Measurements from ENCODE around the gene MAD1L1. TPM values are rescaled to one million over a fixed set of nuclear protein-coding genes. Genes with fewer than 3 reads are reported as not detected.

MAD1L1 gene
- total RNA-seq, 1 donor from 2014 or later: 32.2 TPM

- no peak for DNase-seq (ENCODE audit: low spot score)
Observed at GRCh38 chr7:1993031-1993695, 239.6 kb downstream of the MAD1L1 start.

GRCh38 chr7:1992554-1992953, 240.2 kb downstream of the MAD1L1 start:
- no peak for DNase-seq (ENCODE audit: low spot score)

DNA sequence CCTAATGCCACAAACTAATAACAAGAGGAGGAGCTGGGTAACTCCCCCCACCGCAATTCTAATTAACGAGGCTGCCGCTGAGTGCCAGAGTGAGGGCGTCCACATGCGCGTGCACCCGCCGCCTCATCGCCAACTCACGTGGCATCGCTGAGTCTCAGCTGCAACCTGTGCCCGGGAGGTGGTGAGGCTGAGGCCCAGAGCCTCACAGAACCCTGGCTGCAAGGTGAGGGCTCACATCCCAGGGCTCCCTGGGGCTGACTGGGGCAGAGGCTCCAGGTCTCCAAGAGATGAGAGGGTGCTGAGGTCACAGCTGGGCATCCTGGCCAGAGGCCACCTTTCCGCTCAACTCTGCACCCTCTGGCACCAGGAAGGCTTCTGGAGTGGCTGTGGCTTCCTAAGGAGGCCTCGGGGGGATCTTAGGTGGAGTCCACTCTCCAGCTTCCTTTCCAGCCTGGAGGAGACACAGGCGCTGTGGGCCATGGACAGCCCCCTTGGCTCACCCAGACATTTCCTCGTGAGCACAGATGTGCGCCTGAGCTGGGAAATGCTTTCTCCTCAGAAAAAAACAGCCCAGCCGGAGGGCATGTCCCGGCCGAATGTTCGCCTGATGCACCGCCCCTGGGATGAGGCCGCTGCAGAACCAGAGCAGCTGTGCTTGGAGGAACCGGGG, 242.6 kb downstream of the MAD1L1 start:
- no peak for DNase-seq (ENCODE audit: low spot score)

GRCh38 chr7:1989049-1989860, 243.5 kb downstream of the MAD1L1 start:
- DNase-seq (ENCODE audit: low spot score): no peak

- DNase-seq (ENCODE audit: low spot score): no peak
Observed at GRCh38 chr7:1988533-1988930, 244.2 kb downstream of the MAD1L1 start.

GRCh38 chr7:1987591-1988532, 244.9 kb downstream of the MAD1L1 start:
- no peak for DNase-seq (ENCODE audit: low spot score)

DNA sequence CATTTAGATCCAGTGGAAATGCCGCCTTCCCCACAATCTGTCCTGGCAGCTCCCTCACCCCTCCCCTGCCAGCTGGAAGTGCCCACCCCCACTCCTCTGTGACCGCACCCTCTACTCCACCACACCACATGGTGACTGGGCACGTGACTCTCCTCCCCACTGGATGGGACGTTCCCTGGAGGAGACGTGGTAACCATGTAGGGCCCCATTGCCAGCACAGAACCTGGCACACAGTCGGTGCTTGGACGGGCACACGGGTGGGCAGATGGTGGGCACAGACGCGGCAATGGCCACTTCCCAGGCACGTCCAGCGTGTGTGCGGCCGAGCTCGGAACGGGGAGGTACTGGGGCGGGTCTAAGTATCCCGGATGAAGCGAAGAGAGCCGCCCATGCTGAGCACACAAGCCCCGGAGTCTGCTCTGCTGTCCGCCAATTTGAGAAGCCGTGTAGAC, 245.6 kb downstream of the MAD1L1 start:
- DNase-seq (ENCODE audit: low spot score): no peak

DNA sequence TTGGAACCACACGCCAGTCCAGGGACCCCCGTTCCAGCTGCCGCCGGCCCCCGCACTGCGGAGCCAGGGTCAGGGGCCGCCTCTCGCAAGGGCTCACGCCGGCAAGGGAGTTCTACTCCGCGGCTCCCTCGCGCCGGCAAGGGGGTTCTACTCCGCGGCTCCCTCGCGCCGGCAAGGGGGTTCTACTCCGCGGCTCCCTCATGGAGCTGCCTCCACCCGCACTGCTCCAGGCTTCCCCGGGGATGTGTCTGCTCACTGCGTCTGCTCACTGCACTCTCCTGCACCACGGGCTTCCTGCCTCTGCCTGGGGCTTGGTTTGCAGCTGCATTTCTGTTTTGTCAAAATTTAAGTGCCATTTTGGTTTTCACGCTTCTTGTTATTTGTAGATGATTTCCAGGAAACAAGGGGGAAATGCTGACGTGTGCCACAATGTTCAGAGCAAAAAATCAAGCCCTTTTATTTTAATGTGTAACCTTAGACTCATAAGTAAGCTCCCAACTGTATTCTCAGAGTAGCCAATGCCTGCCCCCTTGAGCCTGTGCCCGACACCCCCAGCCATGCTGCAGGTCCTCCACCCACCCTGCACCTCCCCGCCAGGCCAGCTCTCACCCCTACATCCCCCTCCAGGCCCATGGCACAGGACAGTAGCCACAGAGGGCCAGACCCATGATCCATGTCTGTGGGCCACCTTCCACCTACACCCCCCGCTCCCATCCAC, 246.2 kb downstream of the MAD1L1 start:
- no peak for DNase-seq (ENCODE audit: low spot score)

DNA sequence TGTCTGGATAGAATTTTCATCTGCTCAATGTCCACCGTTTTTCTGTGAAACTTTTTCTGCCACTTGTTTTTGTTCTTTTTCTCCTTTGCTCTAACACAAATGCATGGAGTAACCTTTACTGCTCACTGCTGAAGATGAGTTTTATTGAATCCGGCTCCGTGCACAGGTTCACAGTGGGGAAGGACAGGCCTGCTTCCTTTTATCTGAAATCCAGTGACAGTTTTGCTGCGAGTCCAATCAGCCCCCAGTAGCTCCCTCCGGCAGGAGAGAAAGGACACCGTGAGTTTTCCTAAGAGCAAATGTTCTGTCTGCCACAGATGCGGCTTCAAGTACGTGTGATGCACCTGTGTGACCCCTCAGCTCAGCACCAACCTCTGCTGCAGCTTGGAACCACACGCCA, 246.8 kb downstream of the MAD1L1 start:
- DNase-seq (ENCODE audit: low spot score): no peak

DNA sequence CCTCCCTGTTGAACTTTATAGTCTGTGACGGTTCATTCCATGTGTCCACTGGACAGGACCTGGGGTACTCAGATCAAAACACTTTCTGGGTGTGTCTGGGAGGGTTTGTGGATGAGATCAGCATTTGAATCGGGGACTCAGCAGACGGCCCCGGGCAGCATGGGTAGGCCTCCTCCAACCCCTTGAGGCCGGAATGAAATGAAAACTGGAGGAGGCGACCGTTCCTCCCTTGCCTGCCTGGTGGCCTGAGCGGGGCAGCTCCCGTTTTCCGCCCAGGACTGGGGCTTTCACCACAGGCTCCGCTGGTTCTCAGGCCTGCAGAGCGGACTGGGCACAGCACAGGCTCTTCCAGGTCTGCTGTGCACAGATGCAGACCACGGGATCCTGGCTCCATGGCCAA, 247.7 kb downstream of the MAD1L1 start:
- DNase-seq (ENCODE audit: low spot score): no peak

DNA sequence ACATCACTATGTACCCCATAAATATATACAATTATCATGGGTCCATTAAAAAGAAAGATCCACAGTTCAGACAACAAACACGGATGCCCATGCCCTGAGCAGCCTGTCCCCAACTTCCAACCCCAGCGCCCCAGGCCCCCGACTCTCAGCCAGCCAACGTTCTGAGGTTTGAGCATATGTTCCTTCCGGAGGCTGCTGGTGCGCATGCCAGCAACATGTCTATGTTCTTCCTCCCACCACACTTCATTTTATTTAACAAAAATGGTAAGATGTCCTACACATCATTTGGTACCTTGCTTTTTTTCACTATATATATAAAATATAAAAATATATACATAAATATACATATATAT, 250.9 kb downstream of the MAD1L1 start:
- no peak for DNase-seq (ENCODE audit: low spot score)

DNA sequence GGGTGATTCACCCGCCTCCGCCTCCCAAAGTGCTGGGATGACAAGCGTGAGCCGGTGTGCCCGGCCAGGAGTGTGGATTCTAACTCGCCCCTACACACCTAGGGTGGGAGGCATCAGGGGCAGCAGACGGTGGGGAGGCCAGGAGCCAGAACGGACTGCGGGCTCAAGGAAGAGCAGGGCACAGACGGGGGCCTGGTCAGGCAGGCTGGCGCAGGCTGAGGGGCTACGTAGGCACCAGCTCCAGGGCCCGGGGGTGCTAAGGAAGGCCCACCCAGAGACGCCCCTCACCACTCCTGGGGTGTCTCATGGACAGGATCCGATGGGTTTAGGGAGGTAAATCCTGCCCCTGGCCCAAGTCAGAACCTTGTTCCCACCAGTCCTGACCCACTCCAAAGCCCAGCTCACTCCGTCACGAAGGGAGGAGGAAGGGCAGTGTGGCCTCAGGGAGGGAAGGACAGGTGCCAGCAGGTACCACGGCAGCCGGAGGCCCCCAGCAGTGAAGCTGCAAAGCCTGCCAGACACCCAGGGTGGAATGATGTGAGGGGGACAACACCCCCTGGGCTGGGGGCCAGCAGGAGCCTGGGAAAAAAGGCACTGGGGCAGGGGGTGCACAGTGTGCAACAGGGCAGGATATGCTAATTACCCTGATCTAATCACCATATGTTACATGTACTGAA, 251.4 kb downstream of the MAD1L1 start:
- no peak for DNase-seq (ENCODE audit: low spot score)

DNA sequence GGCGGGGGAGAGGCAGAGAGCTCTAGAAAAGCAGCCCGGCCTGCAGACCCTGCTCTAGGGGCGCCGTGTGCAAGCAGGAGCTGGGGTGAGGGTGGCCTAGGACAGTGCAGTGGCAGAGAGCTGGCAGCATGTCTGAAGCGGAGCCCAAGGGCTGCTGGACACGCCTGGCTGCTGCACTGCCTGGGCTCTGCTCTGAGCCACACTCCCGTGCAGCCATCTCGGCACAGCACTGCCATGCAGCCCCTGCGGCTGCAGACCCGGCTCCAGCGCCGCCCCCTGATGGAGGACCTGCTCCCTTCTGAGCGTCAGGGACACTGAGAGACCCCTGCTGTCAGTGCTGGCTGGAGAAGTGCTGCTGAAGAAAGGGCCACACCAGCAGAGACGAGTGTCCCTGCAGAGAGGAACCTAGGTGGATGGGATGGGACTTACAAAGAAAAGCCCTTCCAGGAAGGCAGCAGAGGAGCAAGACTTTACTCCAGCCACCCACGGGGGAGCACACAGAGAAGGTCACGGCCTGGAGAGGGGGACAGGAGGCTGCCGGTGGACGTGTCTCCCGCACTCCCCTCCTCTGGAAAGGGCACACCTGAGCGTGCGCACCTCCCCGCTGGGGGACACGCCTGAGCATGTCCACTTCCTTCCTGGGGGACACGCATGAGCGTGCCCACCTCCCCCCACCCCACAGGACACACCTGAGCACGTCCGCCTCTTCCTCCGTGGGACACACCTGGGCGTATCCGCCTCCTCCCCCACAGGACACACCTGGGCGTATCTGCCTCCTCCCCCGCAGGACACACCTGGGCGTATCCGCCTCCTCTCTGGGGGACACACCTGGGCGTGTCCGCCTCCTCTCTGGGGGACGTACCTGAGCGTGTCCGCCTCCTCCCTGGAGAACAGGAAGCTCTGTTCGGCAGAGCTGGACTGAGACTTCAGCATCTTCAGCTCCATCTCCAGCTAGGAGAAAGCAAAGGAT, 252.9 kb downstream of the MAD1L1 start:
- DNase-seq (ENCODE audit: low spot score): no peak

- no peak for DNase-seq (ENCODE audit: low spot score)
Observed at GRCh38 chr7:1978656-1979590, 253.8 kb downstream of the MAD1L1 start.

GRCh38 chr7:1977876-1978441, 254.8 kb downstream of the MAD1L1 start:
- DNase-seq (ENCODE audit: low spot score): no peak

GRCh38 chr7:1977059-1977875, 255.5 kb downstream of the MAD1L1 start:
- no peak for DNase-seq (ENCODE audit: low spot score)
